HG03039 (cell line): ENCODE measurements around the gene B4GAT1.
"Not testable (repeated sequence)": the region's sequence is repeated elsewhere in the genome, so short reads cannot be mapped to it uniquely, and the experiment has no call there.

Experiments
- ATAC-seq: cut with Tn5 transposase; IDR thresholded peaks from one replicate; pipeline ENCODE4 v1.9.1; 2021; ENCODE audit warnings: mild to moderate bottlenecking, moderate library complexity; ENCODE audit not compliant: unreplicated experiment

B4GAT1 gene

GRCh38 chr11:66347425-66348276 is at the start of gene B4GAT1:
Gene B4GAT1 (minus strand): TSS chr11:66347629. CDS start chr11:66347545, 84 bp downstream.
- ATAC-seq: no peak

DNA sequence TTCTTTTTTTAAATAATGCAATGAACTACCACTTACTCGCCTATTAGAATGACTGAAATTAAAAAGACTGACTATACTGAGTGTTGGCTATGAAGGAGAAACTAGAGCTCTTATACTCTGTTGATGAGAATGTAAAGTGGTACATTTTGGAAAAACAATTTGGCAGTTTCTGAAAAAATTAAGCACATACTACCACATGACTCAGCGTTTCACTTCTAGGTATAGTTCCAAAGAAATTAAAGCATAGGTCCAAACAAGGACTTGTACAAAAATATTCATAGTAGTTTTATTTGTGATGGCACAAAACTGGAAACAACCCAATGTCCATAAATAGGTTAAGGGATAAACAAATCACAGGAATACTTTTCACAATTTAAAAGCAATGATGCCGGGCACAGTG is 46.5 kb upstream of the B4GAT1 start:
- ATAC-seq: no peak

- no peak for ATAC-seq
These were observed 43.9 kb upstream of the B4GAT1 start for GRCh38 chr11:66391322-66391721.

- ATAC-seq: no peak
These were observed 41.5 kb upstream of the B4GAT1 start for GRCh38 chr11:66388780-66389386.

GRCh38 chr11:66386171-66387069 is 39.0 kb upstream of the B4GAT1 start:
- no peak for ATAC-seq

DNA sequence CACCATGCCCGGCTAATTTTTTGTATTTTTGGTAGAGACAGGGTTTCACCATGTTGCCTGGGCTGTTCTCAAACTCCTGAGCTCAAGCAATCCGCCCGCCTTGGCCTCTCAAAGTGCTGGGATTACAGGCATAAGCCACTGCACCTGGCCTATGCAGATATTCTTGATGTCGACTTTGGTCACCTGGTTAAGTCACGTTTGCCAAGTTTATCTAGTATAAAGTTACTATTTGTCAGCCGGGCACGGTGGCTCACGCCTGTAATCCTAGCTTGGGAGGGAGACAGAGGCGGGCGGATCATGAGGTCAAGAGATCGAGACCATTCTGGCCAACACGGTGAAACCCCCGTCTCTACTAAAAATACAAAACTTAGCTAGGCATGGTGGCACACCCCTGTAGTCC is 36.9 kb upstream of the B4GAT1 start:
- not testable (repeated sequence) for ATAC-seq

GRCh38 chr11:66380264-66380663 is 32.8 kb upstream of the B4GAT1 start:
- ATAC-seq: not testable (repeated sequence)

DNA sequence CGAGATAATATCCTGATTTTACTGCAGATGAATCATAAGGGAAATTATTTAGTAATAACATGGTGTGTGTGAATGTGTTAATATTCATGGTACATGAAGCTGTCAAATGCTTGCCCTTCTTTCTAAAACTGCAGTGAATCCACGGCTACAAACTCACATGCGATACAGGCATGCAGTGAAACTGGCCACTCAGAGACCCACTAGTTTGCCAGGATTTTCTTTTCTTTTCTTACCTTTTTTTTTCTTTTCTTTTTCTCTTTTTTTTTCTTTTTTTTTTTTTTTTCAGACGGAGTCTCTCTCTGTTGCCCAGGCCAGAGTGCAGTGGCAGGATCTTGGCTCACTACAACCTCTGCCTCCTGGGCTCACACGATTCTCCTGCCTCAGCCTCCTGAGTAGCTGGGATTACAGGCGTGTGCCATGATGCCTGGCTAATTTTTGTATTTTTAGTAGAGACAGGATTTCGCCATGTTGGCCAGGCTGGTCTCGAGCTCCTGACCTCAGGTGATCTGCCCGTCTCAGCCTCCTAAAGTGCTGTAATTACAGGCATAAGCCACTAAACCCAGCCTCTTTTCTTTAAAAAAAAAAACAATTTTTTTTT is 26.4 kb upstream of the B4GAT1 start:
- not testable (repeated sequence) for ATAC-seq

DNA sequence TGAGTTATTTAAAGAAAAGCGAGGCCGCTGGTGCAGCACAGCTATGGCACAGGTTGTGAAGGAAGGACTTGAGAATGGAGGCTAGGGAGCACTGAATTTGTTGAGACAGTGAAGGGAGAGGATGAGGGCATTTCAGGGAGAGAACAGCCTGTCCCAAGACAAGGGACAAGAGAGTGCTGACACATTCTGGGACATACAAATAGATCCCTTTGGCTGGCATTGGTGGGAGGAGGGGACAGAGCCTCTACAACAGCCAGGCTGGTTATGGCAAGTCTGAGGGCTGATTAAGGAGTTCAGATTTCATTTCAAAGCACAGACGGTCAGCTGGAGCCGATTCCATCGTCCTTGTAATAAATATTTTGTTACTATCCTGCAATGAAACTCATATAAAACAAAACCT is 25.8 kb upstream of the B4GAT1 start:
- no peak for ATAC-seq

DNA sequence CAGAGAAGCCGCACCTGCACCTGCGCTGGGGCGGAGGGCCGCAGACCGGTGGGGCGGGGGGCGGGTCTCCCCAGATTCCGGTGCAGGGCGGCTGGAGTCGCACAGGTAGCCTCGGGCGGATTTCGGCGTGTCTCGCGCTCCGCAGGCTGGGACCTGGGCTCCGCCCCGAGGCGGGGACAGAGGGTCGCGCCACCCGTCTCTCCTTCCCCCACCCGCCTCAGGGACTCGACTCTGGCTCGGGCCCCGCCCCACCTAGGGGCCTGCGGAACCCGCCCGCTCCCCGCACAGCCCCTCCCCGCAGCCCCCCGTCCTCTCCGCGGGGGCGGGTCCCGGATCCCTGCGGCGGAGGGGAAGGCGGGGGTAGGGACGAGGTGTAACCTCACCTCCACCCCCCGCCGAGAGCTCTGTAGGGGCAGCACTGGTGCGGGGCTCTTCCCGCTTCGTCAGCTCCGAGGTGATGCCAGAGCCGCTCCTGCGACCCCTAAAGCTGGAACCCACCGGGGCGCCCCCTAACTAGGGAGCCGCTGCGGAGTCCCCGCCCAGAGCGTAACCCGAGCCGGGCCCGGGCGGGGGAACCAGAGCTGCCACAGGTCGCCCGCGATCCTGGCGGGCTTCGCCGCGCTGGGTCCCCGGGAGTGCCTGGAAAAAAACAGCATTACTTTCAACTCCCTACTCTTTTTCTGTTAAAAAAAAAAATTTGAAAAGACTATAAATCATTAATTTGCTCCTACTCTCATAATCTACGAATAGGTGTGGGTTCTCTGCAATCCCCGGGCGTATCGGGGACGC is 24.4 kb upstream of the B4GAT1 start, which contains the start of gene SLC29A2:
Gene SLC29A2, minus strand, starts transcription at position 134 of the 789 bp plus-strand sequence. CDS start 169 bp downstream, outside the sequence.
- peak; percentile 66 for ATAC-seq

DNA sequence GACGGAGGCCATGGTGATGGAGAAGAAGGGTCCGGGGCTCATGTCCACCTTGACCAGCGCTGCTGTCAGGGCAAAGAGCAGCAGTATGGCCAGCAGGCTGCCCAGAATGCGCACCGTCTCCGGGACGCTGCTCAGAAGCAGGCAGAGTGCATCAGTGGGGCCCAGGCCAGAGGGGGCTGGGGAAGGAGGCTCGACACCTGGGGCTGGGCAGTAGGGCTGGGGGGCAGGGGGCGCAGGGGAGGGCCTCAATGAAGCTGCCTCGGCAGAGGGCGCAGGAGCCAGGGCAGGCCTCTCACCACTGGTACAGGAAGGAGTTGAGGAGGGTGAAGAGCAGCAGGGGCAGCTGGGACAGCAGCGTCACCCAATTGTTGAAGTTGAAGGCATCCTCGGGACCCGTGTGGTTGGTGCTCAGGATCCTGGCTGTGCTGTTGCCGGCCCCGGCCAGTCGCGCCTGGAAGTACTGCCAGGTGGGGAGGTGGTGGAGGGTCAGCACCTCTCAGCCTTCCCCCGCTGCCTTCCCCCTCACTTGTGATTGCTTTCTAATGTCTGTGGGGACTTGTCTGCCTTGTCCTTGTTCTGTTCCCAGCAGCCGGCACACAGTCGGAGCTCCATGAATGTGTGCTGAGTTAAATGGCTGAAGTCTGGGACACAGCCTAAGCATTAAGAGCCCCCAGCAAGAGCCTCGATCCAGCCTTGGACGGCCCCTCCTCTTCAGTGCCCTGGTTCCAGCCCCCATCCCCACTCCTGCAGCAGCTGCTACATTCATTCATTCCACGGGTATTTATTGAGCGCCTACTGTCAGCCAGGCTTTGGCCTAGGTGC is 21.9 kb upstream of the B4GAT1 start:
- ATAC-seq: no peak

DNA sequence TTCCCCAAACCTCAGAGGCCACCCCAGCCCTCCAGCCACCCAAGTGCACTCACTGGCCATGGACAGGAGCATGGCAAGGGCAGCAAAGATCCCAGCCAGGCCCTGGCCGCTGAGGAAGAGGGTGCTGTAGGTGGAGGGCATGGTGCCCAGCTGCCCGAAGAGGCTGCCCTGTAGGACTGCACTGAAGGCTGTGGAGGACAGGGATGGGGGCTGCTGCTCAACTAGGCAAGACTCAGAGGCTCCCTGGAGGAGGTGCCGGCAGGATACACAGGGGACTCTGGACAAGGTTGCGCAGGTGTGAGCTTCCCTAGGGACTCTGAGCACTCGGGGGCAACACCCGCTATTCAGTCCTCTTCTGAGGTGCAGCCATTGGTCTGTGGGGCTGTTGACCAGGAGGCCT is 21.1 kb upstream of the B4GAT1 start:
- no peak for ATAC-seq

DNA sequence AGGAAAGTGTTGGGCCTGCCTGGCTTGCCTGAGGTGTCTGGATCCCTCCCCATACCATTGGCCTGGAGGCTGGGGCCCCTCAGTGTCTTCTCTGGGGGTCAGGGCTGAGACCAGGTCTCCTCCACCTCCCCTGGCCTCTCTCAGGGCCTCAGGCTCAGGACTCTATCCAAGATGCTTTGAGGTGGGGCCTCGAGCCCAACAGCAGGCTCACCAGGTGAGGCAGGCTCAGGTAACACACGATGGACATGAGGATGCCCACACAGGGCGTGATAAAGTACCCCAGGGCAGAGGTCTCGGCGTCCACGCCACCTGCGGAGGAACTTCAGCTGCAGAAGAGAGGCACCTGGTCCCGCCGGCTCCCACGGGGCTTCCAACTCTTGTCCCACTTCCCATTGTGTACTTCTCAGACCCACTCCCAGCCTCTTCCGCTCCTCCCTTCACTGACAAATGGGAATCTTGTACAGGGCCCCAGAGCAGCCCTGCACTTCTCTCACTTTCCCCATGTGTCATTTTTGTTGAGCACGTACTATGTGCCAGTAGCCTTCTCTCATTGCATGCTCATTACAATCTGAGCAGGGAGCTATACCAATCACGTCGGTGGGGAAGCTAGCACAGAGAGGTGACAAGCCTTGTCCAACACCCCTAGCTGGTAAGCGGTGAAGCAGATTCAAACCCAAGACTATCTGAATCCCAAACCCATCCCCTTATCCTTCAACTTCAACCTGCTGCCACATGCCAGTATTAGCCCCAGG is 20.3 kb upstream of the B4GAT1 start:
- ATAC-seq: no peak

- no peak for ATAC-seq
These were observed 19.5 kb upstream of the B4GAT1 start for GRCh38 chr11:66366844-66367477.

- ATAC-seq: no peak
These were observed 18.5 kb upstream of the B4GAT1 start for GRCh38 chr11:66365711-66366619.

- no peak for ATAC-seq
These were observed 17.7 kb upstream of the B4GAT1 start for GRCh38 chr11:66365166-66365565.
